DND-41 (cell line): ENCODE data around the gene JCHAIN.

Source experiments
- CTCF ChIP-seq: IDR thresholded peaks from 2 replicates; pipeline ENCODE4 v1.5.1; 2012; ENCODE audit warnings: borderline replicate concordance, low read length, moderate library complexity, mild to moderate bottlenecking; ENCODE audit not compliant: poor library complexity, severe bottlenecking; ENCODE audit errors: extremely low read depth
- EZH2 ChIP-seq: IDR thresholded peaks from 3 replicates; pipeline ENCODE4 v1.6.1; 2012; ENCODE audit warnings: borderline replicate concordance, low read depth, mild to moderate bottlenecking, moderate library complexity, low read length, inconsistent platforms; ENCODE audit not compliant: severe bottlenecking

DNA sequence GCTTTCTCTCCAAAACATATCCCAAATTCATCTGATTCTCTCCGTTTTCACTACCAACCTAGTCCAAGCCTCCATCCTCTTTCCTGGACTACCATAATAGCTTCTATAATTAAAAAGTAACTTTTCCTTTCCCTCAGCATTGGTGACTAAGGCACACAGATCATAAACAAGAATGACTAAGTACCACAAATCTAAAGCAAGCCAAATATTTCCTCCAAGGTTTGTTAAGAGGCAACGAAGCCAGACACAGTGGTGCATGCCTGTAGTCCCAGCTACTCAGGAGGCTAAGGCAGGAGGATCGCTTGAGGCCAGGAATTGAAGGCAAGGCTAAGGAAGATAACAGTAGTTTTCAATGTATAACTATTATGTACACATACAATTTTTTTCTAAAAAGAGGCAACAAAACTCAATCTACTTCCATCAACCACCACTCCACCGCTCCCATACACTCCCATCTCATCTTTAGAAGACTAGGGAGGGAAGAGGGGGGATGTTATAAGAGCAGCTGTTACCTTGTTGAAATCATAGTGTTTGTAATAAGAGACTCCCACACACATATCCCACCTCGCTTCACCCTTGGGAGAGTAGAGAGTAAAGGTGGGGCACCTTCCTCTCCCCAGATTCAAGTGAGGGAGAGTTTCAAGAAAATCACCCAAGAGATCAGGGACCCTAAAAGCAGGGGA lies 4.2 kb upstream of the JCHAIN start:
- no peak for TF ChIP-seq CTCF
- TF ChIP-seq EZH2: no peak
